ENCODE measurements around the gene MOB3C.

MOB3C gene

GRCh38 chr1:46569884-46570725 is 46.5 kb downstream of the MOB3C start:
- DNase-seq: no peak

- DNase-seq: no peak
Observed at GRCh38 chr1:46569116-46569515, 47.5 kb downstream of the MOB3C start.

- no peak for DNase-seq
Observed at GRCh38 chr1:46568461-46568891, 48.1 kb downstream of the MOB3C start.

GRCh38 chr1:46563341-46563740 is 53.3 kb downstream of the MOB3C start:
- DNase-seq: no peak

- DNase-seq: no peak
Observed at GRCh38 chr1:46562498-46562897, 54.1 kb downstream of the MOB3C start.

GRCh38 chr1:46558966-46559365 is 57.6 kb downstream of the MOB3C start:
- no peak for DNase-seq

GRCh38 chr1:46558141-46558963 is 58.3 kb downstream of the MOB3C start:
- no peak for DNase-seq
